PFSK-1 (cell line): ENCODE measurements around the gene PHLPP1.

ENCODE experiments used
- FOXP2 ChIP-seq: optimal IDR thresholded peaks from 2 replicates; pipeline ENCODE3; 2011; ENCODE audit warnings: borderline replicate concordance, control low read depth, inconsistent platforms; ENCODE audit not compliant: insufficient read depth; ENCODE audit errors: extremely low read length, extremely low read depth
- POLR2AphosphoS5 ChIP-seq: IDR thresholded peaks from 2 replicates; pipeline ENCODE4 v1.6.1; 2012; ENCODE audit warnings: low read depth, mild to moderate bottlenecking, control low read depth, low read length, moderate library complexity
- REST ChIP-seq, 2 experiments: IDR thresholded peaks; 2 replicates each; pipeline versions ENCODE4 v1.6.1 to v1.8.0; 2011 to 2012; ENCODE audit warnings: low read depth in 2 of 2, low read length in 2 of 2, control low read depth in 1 of 2, inconsistent platforms in 1 of 2, mild to moderate bottlenecking in 1 of 2, moderate library complexity in 1 of 2; ENCODE audit not compliant: insufficient read depth in 1 of 2
- SIN3A ChIP-seq: IDR thresholded peaks from 2 replicates; pipeline ENCODE4 v1.6.1; 2012; ENCODE audit warnings: mild to moderate bottlenecking, low read length, moderate library complexity, borderline replicate concordance; ENCODE audit not compliant: insufficient read depth
- TAF1 ChIP-seq: IDR thresholded peaks from 2 replicates; pipeline ENCODE4 v1.6.1; 2012; ENCODE audit warnings: low read length, control low read depth, borderline replicate concordance; ENCODE audit not compliant: insufficient read depth

Gene PHLPP1

GRCh38 chr18:63001861-63002260, 286.5 kb downstream of the PHLPP1 start:
- no peak for TF ChIP-seq POLR2AphosphoS5
- no peak for TF ChIP-seq SIN3A
- TF ChIP-seq REST (IDR thresholded peaks at IDR 0.05; ENCODE audit: insufficient read depth in 1 of 2, low read depth in 2 of 2, low read length in 2 of 2): no peak
- TF ChIP-seq FOXP2: no peak
- TF ChIP-seq TAF1: no peak

GRCh38 chr18:63002305-63002704, 287.0 kb downstream of the PHLPP1 start:
- no peak for TF ChIP-seq SIN3A
- no peak for TF ChIP-seq POLR2AphosphoS5
- no peak for TF ChIP-seq TAF1

- TF ChIP-seq TAF1: no peak
- TF ChIP-seq REST (IDR thresholded peaks at IDR 0.05; ENCODE audit: insufficient read depth in 1 of 2, low read depth in 2 of 2, low read length in 2 of 2): no peak
- no peak for TF ChIP-seq FOXP2
- no peak for TF ChIP-seq POLR2AphosphoS5
- no peak for TF ChIP-seq SIN3A
Observed at GRCh38 chr18:63002803-63003445, 287.6 kb downstream of the PHLPP1 start.

GRCh38 chr18:63003899-63004298, 288.6 kb downstream of the PHLPP1 start:
- TF ChIP-seq SIN3A (no peak), TAF1 (no peak), POLR2AphosphoS5 (no peak), FOXP2 (no peak), REST (IDR thresholded peaks at IDR 0.05; ENCODE audit: insufficient read depth in 1 of 2, low read depth in 2 of 2, low read length in 2 of 2) (no peak)

DNA sequence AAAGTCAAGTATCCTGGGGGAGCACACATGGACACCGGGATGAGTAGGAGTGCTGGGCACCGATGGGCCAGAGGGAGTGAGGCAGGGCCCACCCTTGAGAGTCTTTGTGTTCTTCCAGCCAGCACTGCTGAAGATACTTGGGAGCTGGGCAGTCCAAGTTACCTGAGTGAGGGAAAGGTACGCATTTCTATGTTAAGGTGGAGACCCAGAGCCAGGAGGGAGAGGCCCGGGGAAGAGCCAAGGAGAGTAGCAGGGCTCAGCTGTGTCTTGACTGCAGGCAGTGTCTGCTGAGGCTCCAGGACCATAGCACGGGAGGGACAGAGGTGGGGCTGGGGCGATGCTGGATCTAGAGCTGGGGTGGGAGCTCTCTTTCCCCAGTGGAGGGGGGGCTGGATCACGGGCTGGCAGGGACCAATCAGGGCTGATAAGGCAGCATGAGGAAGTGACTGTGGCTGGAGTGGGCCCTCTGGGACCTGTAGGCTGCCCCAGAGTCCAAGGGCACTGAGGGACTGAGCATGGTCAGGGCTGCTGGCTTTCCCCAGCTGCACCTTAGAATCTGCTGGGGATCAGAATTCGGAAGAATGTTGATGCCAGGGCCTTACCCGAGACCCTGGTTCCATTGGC, 289.2 kb downstream of the PHLPP1 start:
- TF ChIP-seq TAF1 (no peak), FOXP2 (no peak), POLR2AphosphoS5 (no peak)

- no peak for TF ChIP-seq SIN3A
Observed at GRCh38 chr18:63005306-63005705, 290.0 kb downstream of the PHLPP1 start.
